SKM-1 treated with dmso at 0.1 percent for 144 hours (cell line): ENCODE measurements around the gene ZNF684.

ENCODE experiments used
- DNase-seq: peaks from one replicate; lab custom pipeline; 2025; ENCODE audit not compliant: unreplicated experiment; lab: John Stamatoyannopoulos, UW

Gene ZNF684

DNA sequence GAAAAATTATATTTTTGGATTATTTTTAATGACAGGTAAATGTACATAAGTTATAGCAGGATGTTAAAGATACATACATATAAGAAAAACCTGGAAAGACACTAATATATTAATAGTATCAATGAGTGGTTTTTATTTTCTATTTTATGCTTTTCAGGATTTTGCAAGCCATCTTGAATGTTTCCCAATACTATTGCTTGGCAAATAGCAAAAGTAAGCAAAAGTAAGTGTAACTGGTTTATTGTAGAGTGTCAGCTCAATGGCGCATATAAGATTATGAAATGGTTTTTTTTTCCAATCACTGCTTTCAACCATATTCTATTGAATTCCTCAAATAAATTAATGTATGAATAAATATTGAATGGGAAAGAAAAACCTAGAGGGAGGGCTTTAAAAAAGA is 36.4 kb downstream of the ZNF684 start:
- DNase-seq = no peak

DNA sequence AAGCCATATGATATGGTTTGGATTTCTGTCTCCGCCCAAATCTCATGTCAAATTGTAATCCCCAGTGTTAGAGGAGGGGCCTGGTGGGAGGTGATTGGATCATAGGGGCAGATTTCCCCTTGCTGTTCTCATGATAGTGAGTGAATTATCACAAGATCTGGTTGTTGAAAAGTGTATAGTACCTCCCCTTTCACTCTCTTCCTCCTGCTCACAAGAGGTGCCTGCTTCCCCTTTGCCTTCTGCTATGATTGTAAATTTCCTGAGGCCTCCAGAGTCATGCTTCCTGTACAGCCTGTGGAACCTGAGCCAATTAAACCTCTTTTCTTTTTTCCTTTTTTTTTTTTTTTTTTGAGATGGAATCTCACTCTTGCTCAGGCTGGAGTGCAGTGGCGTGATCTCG is 43.4 kb downstream of the ZNF684 start:
- DNase-seq = peak; percentile 43

DNA sequence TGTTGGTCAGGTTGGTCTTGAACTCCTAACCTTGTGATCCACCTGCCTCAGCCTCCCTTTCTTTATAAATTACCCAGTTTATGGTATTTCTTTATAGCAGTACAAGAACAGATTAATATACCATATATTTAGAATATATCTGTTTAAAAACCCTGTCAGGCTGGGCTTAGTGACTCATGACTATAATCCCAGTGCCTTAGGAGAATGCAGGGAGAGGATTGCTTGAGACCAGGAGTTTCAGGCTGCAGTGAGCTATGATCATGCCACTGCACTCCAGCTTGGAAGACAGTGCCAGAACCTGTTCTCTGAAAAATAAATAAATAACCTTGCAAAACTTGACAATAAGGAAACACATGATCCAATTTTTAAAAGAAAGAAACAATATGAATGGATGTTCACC is 43.9 kb downstream of the ZNF684 start:
- no peak for DNase-seq

DNA sequence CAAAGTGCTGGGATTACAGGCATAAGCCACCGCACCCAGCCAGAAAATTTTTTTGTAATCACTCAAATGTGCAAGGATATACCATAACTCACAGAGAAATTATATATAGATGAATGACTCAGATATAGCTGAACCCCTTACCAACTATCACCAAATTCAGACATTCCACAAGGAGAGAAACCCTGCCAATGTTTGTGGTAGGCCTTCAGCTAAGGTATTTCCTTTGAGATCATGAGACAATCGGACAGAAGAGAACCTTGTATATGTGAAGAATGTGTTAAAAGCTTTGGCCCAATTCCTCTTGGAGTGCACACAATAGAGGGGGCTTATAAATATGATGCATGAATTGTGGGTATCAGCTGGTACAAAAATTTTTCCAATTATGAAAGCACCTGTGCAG is 50.7 kb downstream of the ZNF684 start:
- DNase-seq = no peak

DNA sequence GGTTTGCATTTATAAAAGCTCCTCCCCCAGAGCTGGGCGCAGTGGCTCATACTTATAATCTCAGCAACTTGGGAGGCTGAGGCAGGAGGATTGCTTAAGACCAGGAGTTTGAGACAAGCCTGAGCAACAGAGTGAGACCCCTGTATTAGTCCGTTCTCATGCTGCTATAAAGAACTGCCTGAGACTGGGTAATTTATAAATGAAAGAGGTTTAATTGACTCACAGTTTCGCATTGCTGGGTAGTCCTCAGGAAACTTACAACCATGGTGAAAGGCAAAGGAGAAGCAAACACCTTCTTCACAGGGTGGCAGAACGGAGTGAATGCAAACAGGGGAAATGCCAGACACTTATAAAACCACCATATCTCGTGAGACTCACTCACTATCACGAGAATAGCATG is 52.5 kb downstream of the ZNF684 start:
- DNase-seq = no peak

DNA sequence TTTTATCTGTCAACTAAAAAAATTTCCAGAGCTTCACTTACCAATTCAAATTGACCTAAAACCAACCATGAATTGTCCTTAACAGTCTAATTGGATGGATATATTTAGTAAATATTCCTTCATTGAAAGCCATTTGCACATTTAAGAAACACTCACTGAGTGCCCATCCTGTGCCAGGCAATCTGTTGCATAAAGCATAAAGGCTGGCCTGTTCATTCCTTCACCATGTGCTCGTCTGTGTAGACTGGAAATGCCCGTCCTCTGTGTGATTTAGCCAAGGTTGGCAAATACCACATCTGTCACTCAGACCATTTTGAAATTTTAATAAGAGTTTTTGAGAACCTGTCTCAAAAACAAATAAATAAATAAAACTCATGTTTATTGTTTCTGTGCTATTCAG is 57.1 kb downstream of the ZNF684 start:
- DNase-seq = no peak

DNA sequence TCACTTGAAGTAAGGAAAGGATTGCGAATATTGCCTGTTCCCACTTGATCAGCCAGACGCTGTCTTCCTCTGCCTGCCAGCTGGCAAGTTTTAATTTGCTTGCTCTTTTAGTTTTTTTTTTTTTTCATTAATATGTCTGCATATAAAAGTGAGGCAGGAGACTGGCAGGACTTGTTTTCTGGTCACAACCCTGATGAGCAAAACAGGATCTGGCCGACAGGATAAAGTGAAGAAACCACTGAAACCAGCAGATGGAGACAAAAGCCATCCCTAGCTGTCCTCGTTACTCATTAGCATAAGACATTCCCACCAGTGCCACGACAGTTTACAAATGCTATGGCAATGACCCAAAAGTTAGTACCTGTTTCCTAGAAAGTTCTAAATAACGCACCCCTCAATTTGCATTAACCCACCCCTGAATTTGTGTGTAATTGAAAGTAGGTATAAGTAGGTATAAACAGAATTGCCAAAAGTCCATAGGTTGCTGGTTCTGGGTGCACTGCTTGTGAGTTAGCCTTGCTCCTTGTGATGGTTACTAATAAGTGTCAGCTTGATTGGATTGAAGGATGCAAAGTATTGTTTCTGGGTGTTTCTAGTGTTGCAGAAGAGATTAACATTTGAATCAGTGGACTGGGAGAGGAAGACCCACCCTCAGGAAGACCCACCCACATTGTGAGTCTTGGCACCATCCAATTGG is 60.8 kb downstream of the ZNF684 start:
- peak; percentile 20 for DNase-seq

DNA sequence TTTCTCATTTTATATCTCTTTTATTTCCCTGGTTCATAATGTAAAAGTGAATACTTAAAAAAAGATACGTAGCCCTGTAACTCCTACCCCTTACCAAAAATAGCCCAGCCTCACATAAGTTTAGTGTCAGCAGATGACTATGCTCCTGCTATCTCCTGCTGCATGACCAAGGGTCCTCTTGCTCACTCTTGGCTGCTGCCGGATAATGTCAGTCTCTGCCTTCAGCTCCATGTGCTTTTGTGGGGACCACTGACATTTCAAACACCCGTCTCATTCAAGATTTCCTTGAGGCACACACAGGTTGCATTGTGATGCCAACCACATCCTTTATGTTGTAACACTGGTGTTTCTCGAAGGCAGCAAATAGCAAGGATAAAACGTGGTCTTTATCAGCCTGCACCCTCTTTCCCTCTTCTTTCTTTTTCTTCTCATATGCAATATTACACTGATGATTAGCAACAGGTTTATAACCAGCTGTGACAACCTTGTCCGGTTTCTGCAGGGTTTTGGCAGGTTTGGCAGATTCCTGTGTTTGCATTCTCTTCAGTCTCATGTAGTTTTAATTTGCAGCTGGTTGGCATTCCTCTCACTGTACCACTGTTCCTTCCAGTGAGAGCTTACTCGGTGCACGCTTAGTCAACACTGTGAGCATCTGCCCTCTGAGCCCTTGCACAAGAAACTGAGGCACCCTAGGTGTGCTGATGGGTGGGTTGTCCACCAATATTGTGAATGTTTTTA is 62.2 kb downstream of the ZNF684 start:
- DNase-seq = no peak

DNA sequence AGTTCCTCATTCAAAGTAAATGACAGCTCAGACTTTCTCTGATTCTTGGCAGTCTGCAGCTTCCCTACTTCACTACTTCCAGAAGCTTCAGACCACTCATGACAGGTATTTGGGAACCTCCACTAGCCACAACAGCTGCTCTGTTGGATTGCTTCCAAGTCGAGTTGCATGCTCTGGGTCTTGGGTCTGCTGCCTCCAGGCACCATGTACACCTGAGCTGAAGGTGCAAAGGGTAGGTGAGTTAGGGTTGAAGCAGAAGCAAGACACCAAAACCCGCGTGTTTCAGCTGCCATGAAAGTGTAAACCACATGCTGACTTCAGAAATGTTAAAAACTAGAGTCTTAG is 62.7 kb downstream of the ZNF684 start:
- no peak for DNase-seq

DNA sequence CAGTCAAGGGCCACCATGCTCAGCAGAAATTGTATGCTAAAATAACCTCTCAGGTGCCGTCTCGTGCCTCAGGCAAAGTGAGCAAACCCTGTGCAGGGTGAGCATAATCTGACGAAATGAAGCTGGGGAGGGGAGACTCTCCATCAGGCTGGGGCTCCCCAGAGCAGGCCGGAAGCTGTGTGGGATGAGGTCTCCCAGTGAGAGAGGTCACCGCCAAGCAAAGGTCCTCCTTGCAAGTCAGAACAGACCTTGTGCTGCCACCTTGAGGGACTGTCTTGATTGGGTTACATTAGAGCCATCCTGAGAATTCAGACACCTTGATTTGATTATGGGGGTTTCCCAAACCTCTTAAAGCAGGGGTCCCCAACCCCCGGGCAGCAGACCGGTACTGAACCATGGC is 64.2 kb downstream of the ZNF684 start:
- DNase-seq = no peak
